ENCODE measurements around the gene ARL8A. TPM values are rescaled to one million over a fixed set of nuclear protein-coding genes. Genes with fewer than 3 reads are reported as not detected.

Gene ARL8A
- total RNA-seq, 1 experiment from 2014 or later = 45.6 TPM

- TF ChIP-seq ATF3 (IDR thresholded peaks at IDR 0.05) (no peak), EZH2 (IDR thresholded peaks at IDR 0.05) (no peak), ZFX (IDR thresholded peaks at IDR 0.05) (no peak), POLR2AphosphoS5 (IDR thresholded peaks at IDR 0.05; ENCODE audit: low read depth, low read length) (no peak), SIN3A (IDR thresholded peaks at IDR 0.05; ENCODE audit: low read depth) (no peak), POLR2A (IDR thresholded peaks at IDR 0.05; ENCODE audit: borderline replicate concordance, extremely low read depth, insufficient read depth, insufficient read length) (no peak)
Measured at GRCh38 chr1:202162047-202162417, 17.5 kb upstream of the ARL8A start (continued).

DNA sequence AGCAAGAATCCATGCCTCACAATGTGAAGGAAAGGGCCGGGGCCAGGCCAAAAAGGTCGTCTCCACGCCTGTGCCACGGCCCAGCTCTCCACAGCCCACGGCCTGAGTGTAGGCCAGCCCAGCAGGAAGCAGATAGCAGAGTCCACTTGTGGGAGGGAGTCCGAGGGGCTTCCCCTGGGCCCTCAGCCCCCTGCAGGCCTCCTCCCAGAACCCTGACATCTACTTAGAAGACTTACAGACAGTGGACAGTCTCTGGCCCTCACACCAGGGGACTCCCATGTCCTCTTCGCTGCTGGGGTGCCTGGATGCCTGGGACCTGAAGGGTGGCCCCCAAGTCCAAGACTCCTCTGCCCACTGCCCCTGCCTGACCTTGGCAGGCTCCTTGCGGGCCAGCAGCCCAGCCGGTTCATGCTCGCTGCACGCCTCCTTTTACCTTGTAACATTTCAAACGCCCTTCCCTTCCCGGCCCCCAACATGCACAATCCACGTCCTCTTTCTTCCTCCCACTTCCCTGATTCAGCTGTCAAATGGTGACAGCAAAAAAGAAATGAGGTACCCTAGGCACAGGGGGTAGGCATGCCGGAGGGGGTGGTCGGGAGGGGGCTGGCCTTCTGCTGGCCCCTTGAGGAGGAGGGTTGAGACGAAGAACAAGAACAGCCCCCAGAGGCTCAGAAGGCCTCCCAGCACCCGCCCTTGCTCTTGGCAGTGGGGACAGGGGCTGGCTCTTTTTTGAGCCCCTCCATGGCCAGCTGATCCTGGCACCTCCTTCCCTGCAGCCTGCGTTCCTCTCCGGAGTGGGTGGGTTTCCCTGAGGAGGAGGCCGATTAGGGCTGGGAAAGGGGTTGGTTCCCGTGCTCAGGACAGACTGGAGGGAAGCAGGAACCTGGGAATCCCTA, 16.9 kb upstream of the ARL8A start:
- no TSS peak for BruUV-seq (replicated peaks)
- intact Hi-C loops (cut with micrococcal nuclease) = no loop called here
- H3K9ac ChIP-seq (ENCODE audit: low read length) = no peak overlapping the region
- no peaks in the 10 kb centered on the region for H3K9me3 ChIP-seq (ENCODE audit: control insufficient read depth in 1 of 2, insufficient read depth in 1 of 2, low read depth in 1 of 2, low read length in 2 of 2)
- ChIA-PET CTCF (no interaction called here), RAD21 (ENCODE audit: low non-redundant PET in 1 of 2, low total read pairs in 2 of 2, uncharacterized antibody in 2 of 2, unreplicated experiment in 2 of 2) (no interaction called here), POLR2A (no interaction called here)
- no peak overlapping the region for H3K4me3 ChIP-seq (replicated peaks in 1 of 2; ENCODE audit: low read depth in 1 of 2, low read length in 2 of 2)
- DNase-seq (ENCODE audit: low read depth, low spot score) (no peak), ATAC-seq (no peak)
- TF ChIP-seq POLR2A (IDR thresholded peaks at IDR 0.05; ENCODE audit: borderline replicate concordance, extremely low read depth, insufficient read depth, insufficient read length) (no peak), SRF (IDR thresholded peaks at IDR 0.05; ENCODE audit: low read depth) (no peak), EZH2phosphoT487 (IDR thresholded peaks at IDR 0.05; ENCODE audit: borderline replicate concordance) (no peak), EGR1 (IDR thresholded peaks at IDR 0.05; ENCODE audit: low read depth) (no peak), EZH2 (IDR thresholded peaks at IDR 0.05) (no peak), FOSL1 (IDR thresholded peaks at IDR 0.05; ENCODE audit: low read depth) (no peak)
- H3K27me3 ChIP-seq (ENCODE audit: insufficient read depth, low read length) = no peaks in the 10 kb centered on the region
- no peak overlapping the region for H3K4me2 ChIP-seq (ENCODE audit: low read length)
- H2AFZ ChIP-seq (ENCODE audit: low read depth, low read length, poor library complexity, severe bottlenecking) = no peak overlapping the region
- no peaks in the 10 kb centered on the region for H3K9me2 ChIP-seq (ENCODE audit: insufficient read depth)
- no peaks in the 10 kb centered on the region for H4K20me1 ChIP-seq (ENCODE audit: insufficient read depth)
- H3K27ac ChIP-seq (ENCODE audit: low read depth, low read length) = no peak overlapping the region
- H3K36me3 ChIP-seq (ENCODE audit: control insufficient read depth in 1 of 2, insufficient read depth in 2 of 2, low read length in 2 of 2) = no peaks in the 10 kb centered on the region
- no peaks in the 10 kb centered on the region for H3K79me2 ChIP-seq (ENCODE audit: insufficient read depth, low read length)
- peaks cover 10% of the 10 kb centered on the region in 2 experiments; a peak in 3 of 4 replicates for H3K4me1 ChIP-seq (ENCODE audit: control insufficient read depth in 1 of 2, insufficient read depth in 2 of 2, low read length in 2 of 2)
